HS-5 (cell line): ENCODE results near the gene CIART.
A peak's percentile ranks its signal among the peaks of the same experiment; 100 is the strongest.
"Not testable (repeated sequence)": the region's sequence is repeated elsewhere in the genome, so short reads cannot be mapped to it uniquely, and the experiment has no call there.

ENCODE experiments used
- DNase-seq: peaks from one replicate; pipeline ENCODE4 v3.0.0-alpha.2; 2012; ENCODE audit warnings: low read depth

Gene CIART, protein sequence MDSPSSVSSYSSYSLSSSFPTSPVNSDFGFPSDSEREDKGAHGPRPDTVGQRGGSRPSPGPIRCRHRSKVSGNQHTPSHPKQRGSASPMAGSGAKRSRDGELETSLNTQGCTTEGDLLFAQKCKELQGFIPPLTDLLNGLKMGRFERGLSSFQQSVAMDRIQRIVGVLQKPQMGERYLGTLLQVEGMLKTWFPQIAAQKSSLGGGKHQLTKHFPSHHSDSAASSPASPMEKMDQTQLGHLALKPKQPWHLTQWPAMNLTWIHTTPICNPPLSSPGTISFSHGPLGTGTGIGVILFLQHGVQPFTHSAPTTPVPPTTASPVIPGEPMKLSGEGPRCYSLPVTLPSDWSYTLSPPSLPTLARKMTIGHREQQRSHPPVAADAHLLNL

DNA sequence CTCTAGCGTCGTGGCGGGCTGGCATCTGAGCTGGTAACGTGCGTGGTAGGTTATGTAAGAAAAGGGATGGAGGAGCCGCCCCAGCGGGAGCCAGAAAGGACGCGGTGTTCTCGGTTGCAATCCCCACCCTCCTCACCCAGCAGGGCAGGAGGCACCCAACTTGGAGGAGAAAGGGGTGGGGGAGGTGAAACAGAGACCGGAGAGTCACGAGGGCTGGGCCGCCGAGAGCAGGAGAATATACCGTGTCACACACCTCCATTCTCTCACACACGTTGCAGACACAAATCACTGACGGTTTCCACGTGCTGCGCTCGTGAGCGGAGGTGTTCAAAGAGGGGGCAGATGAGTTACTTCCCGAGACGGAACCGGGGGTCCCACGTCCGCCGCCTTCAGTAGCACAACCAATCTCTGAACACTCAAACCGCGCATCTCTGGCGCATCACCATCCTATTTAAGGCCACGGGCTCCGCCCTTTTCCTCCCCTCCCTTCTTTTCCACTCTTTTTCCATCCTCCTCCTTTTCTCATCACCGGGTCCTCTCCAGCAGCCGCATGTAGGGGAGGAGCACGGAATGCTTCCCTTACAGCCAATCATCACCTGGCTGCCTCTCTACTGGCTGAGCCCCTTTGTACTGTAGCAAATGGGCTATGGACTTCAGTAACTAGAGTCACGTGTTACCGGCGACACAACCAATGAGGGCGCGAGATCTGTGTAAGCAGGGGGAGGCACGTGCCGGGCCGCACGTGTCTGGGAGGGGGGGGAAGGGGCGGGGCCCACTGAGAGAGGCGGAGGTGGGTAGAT is at the start of gene CIART:
Gene CIART (plus strand): TSS at position 797 of the 800 bp plus-strand sequence. CDS start 714 bp downstream, outside the sequence.
- peak; percentile 97 for DNase-seq

DNA sequence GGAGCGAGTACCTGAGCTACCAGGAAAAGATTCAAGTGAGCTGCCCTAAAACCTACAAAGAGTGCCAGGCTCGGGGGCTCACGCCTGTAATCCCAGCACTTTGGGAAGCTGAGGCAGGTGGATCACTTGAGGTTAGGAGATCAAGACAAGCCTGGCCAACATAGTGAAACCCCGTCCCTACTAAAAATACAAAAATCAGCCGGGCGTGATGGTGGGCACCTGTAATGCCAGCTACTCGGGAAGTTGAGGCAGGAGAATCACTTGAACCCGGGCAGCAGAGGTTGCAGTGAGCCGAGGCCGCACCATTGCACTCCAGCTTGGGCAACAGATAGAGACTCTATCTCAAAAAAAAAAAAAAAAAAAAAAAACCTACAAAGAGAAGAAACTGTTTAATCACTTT is 49.4 kb upstream of the CIART start:
- DNase-seq: not testable (repeated sequence)

DNA sequence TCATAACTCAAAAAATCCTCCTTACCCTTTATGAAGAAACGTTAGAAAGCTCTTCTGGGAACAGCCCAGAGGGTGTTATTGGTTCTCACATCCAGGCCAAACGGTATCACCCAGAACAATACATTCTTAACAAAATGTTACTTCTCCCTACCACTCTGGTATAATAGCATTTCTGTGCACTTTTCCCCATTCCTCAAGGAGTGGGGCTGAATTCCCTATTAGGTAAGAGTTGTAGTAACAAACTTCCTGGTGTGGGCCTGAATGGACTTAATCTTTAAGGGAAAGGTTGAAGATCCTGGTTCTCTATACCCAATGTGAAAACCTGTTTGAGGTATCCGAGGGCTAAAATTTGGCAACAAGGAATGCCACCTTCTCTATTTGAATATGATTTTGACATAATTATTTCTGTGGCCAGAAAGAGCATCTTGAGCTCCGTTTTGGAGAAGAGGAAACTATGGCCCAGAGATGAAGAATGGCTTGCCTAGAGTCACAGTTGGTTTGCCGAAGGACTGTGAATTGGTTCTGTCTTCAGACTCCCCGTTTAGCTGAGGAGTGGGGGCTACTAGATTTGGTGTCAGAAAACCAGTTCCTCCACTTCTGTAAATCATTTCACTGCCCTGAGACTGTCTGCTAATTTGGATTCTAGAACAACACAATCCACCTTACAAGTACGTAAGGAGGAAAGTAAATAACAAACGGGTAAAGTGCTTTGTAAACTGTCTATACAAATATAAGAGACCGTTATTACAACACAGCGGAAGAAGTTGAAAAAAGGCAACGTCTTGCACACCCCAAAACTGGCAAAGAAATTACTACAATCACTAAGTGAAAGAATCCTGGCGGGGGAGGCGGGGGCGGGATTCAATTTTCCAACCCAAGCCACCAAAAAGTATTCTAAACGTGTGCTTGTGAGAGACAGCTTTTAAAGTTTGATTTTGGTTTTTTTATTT is 48.7 kb upstream of the CIART start:
- no peak for DNase-seq

DNA sequence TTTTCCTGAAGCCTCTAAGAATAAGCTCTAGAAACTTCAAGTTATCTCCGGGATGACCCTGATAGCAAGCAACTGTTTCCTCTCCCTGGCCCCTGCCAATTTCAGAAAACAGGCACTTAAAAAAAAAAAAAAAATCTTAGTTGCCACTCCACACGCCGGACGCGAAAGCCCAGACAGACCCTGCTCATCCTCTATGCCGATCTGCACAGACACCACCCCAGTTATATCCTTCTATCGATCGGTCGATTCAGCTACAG is 48.1 kb upstream of the CIART start:
- DNase-seq: no peak

DNA sequence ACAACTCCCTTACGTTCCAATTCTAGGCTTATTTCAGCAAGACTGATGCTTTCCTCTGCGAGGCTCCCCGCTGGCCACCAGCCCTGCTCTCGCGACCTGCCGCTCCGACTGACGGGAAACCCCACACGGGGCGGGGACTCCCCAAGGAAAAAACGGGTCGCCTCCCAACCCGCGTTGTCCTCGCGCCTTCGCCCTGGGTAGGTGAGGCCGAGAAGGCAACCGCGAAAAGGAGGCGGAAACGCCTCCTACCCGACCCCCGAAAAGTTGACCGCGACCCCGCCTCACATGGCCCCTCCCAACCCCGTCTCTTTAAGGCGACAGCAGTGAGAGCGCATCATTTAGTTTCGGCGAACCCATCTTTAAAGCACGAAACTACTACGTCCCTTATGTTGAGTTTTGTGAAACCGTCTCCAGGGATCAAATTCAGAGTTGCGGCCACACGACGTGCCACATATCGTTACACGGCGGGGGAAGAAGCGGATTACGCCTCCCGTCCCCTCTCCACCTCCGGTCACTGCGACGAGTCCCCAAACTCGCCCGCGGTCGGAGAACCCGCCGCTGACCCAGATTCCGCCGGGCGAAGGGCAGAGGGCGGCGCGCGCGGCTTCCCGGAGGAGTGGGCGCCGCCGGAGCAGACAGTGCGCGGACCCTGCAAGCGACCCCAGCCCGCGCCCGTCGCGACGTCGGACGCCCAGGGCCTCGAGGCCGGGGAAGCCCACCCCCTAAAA is 47.6 kb upstream of the CIART start:
- no peak for DNase-seq

DNA sequence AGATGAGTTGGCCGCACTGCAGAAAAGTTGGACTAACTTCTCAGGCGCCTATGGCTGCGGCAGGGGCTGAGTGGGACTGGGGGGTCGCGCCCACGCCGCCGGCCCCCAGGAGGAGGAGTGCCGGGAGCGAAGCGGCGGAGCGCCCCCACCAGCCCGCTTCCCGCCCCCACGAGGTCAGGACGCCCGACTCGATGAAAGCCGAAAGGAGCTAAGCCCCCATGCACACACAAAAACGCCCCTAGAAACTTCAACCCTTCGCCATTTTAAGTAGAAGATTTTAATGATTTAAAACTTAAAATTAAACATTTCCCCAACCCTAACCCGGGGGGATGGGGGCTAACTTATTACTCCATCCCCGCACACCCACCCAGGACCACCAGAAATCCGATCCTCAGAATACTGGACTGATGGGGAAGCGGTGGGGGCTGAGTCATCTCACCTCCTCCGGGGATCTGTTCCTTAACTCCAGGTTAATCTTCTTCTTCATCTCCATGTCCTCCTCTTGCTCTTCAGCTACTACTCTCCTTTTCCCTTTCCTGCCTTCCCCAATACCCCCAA is 47.0 kb upstream of the CIART start:
- DNase-seq: no peak

DNA sequence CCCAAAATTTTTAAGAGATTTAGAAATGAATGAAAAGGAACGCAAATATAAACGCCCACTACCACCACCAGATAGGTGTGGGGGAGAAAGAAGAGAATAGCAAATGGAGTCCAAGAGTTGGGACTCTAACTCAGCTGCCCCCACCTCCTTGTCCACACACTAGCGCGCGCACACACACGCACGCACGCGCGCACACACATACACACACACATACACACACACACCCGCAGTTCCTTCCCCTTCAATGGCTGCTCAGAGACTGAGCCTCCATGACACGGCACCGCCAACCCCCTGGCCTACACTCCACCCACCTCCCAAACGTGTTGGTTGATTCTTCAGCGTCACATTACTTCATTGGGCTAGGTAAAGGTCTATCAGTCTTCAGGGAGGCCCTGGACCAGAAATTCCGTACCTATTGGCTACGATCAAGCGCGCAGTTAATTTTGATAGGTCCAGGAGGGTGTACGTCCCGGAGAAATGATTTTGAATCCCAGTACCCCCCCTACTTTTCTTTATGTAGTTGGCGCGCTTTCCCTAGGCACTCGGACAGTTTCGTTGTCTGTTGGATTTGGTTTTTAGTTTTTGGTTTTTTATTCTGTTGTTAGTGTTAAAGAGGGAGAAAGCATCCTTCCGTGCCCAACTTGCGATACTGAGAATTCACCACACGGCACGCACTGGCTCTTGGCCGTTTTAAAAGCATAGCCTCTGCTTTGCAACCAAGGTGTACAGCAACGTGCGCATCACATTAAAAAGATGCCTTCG is 46.3 kb upstream of the CIART start, which contains the start of gene ANP32E:
Gene ANP32E (minus strand): TSS at position 261 of the 762 bp plus-strand sequence. CDS start 326 bp downstream, outside the sequence.
- peak; percentile 99 for DNase-seq

DNA sequence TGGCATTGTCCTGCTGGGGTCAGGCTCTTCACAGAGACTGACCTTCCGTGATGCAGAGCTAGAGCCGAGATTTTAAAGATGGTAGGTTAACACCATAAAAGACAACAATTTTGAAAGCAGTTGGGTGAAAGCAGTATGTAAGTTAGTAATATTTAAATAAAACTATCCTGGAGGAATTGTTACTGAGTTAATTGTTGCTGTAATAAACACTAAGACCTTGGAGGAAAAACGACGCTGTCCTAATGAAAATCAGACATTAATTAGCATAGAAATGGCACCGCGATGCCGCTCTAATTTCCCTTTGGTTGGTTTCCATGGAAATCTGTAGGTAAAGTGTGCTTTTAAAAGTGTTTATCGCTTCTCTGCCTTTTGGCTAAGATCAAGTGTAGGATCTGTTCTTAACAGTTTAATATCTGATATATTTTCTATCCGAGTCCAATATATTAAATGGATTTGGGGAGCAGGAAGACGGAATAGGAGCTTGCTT is 45.7 kb upstream of the CIART start:
- no peak for DNase-seq

DNA sequence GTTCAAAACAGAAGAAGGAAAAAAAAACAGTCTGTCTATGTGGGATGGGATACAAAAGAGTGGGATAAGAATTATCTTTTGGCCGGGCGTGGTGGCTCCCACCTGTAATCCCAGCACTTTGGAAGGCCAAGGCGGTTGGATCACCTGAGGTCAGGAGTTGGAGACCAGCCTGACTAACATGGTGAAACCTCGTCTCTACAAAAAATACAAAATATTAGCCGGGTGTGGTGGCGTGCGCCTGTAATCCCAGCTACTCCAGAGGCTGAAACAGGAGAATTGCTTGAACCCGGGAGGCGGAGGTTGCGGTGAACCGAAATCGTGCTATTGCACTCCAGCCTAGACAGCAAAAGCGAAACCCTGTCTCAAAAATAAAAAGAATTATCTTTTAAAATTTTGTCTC is 45.2 kb upstream of the CIART start:
- DNase-seq: not testable (repeated sequence)

DNA sequence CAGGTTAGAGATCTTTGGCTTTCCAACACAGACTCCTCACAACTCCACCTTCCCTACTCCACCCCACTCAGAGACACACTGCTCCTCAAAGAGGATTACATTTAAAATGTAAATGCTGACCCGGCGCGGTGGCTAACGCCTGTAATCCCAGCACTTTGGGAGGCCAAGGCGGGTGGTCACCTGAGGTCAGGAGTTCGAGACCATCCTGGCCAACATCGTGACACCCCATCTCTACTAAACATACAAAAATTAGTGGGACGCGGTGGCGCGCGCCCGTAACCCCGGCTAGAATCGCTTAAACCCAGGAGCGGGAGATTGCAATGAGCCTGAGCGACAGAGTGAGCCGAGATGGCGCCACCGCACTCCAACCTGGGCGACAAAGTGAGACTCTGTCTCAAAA is 44.6 kb upstream of the CIART start:
- no peak for DNase-seq

DNA sequence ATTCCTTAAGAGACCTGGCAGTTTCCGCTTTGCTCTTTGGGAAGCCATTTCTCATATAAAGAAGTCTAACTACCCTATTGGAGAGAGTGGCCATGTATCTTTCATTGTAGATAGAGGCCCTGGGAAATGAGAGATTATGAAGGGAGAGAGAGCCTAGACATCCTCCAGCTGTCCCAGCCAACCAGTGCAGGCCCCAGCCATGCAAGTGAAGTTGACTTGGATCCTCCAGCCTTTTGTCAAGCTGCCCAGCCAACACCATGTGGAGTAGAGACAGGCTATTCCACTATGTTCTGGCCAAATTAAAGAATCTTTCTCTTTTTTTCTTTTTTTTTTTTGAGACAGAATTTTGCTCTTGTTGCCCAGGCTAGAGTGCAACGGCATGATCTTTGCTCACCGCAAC is 39.4 kb upstream of the CIART start:
- no peak for DNase-seq

DNA sequence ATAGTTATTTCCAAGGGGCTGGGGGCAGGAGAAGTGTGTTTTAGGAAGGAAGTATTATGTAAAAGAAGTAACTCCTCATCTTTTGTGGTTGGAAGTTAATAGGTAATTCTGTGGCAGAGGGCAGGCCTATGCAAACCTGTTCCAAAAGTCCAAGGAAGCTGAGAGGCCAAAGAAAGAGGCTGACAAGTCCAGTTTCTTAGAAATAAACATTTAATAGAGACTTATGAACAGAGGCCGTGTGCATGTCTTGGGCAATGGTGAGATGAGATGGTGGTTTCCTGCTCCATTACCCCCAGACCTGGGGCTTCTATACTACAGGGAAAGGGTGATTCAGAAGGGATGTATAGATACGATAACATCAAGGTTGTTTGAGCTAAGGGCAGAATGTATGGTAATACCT is 32.4 kb upstream of the CIART start:
- DNase-seq: no peak

DNA sequence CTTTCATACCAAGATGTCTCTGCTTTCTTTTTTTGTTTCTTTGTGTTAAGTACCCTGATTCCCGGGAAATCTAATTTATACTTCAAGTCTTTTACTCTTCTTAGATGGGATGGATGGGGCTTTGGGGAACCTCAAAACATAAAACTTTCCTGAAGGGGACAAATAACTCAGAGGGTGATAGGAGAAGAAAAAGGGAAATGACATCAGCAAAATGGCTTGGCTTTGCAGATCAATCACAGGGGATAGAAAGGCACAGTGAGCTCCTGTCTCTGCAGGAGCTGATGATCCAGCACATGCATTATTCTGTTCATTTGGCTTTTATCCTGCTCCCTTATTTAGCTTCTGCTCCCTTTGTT is 26.2 kb upstream of the CIART start:
- DNase-seq: no peak

DNA sequence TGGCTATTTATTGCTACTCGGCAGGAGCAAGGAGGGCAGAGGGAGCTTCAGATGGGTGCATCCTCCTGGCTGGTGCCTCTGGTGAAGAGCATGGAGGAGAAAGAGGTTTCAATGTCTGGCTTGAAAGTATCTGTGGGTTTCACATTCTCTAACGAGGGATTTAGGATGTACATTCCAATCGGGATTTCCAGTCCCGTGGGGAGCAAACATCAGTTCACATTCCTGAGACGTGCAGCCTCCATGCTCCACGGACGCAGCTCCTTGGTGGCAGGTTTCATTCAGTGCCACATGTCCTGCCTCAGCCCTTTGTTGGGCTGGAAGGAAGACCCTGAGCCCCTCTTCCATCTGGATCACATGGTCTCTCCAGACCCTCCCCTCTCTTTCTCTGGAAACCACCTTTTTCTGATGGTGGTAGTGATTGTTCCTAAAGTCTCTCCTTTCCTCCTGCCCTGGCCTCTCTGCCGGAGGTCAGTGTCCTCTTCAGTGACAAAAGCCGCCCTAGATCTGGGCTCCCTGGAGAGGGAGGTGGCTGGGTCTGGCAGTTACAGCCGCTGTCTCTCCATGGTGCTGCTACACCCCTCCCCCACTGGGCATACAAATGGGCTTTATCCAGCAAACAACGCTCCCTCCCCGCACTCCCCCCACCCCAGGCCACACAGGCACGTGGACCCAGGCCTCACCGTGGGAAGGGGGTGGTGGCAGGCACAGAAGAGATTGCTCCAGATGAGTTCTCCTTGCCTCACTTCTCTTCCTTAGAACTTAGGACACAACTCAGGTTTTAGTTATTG is 25.6 kb upstream of the CIART start:
- no peak for DNase-seq

DNA sequence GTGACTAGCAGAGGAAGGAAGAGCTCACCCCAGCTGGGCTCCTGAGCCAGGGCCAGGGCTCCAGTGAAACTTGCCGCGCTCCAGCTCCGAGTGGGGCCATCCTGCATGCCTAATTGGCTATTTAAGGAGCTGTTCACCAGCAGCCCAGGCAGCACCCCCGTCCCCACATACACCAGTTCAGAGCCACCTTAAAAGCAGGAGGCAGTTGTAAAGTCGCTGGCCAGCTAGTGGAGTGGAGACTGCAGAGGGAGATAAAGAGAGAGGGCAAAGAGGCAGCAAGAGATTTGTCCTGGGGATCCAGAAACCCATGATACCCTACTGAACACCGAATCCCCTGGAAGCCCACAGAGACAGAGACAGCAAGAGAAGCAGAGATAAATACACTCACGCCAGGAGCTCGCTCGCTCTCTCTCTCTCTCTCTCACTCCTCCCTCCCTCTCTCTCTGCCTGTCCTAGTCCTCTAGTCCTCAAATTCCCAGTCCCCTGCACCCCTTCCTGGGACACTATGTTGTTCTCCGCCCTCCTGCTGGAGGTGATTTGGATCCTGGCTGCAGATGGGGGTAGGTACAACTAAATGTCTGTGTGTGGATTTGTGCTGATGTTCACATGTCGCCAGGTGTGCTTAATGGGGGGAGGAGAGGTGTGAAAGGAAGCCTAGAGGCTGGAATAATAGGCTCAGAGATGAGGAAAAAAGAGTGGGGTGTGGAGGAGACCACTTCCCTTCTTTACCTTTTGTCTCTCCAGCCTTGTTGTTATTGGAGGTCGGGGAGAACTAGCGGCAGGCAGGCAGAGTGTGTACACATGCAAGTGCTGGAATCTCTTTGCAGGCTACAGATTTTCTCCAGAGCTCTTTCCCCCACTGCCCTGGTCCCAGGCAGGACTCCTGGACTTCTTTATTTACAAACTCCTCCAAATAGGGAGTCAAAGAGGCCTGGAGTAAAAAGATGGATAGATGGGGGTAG is 24.4 kb upstream of the CIART start, which contains the start of gene CA14:
Gene CA14 (plus strand): TSS at position 151 of the 962 bp plus-strand sequence. CDS start 355 bp downstream, at position 506.
- DNase-seq: no peak

DNA sequence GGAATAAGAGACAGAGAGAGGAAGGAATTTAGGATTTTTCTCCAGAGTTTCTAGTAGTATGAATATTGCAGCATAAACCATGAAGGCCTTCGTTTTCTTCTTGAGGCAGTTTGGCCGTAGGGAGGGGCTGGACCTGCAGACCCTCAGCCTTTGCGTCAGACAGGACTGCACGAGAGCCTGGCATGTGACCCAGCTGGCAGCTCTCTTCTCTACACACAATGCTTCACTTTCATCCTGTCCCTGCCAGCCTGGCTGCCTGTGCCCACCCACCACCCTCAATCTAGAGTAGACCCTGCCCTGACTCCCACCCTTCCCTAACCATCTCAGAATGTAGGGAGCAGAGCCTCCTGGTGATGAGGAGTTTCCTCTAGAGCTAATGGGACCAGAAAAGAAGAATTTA is 23.1 kb upstream of the CIART start:
- DNase-seq: no peak

DNA sequence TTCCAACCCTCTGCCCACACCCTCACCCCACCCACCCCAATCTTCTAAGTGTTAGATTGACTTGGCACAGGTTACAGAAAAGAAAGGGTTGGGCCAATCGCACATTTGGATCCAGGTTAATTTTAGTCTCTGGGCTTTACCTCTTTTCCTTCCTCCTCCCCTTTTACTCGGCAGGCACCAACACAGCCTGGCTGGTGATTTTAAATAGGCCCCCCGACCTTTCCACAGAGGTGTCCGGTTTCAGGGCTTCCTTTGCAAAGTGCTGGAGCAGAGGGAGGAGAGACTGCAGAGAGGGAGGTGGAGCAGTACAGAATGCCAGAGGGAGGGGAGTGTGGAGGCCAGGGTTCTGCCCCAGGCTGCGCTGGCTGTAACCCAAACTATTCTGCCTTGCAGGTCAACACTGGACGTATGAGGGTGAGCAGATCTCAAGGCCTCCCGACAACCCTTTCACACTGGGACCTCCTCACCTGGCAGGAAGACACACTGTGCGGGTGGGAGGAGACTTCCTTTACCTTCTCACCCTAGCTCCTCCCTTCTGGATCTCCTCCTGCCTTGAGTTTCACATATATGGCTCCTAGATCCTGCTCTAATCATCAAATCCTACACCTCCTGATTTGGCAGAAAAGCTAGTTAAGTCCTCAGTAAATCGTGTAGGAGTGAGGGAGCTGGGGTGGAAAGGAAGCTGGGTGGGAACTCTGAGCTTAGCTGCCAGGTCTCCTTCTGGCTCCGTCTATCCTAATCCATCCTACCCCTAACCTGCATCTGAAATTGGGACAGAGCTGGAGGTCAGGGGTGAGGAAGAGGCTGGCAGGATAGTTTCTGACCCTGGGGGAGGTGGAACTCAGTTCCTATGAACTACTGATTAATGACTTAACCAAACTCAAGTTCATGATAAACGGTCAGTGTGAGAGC is 22.3 kb upstream of the CIART start:
- no peak for DNase-seq
